B cell (primary cell): ENCODE results near the gene HSPH1. TPM values are rescaled to one million over a fixed set of nuclear protein-coding genes. Genes with fewer than 3 reads are reported as not detected.

Source experiments
- ATAC-seq: fragments of 200-7000 bp; cut with Tn5 transposase; one replicate; pipeline ENCODE4 v1.10.0; 2021; ENCODE audit warnings: low read depth, mild to moderate bottlenecking, moderate number of reproducible peaks, moderate library complexity
- CTCF ChIA-PET: fragments of 350-600 bp; sonication (Branson Sonifier 250); formaldehyde crosslinking; loops from one replicate; lab custom pipeline; 2021; ENCODE audit warnings: antibody characterized with exemption, inconsistent platforms; lab: Charles Lee
- POLR2A ChIA-PET: fragments of 350-600 bp; sonication (Branson Sonifier 250); formaldehyde crosslinking; loops from one replicate; lab custom pipeline; 2021; ENCODE audit warnings: antibody characterized with exemption; lab: Charles Lee
- DNase-seq: peaks from one replicate; pipeline ENCODE4 v3.0.0; 2013
- H2AFZ ChIP-seq: 2 replicates; pipeline ENCODE4 v1.6.1; 2012; ENCODE audit warnings: mild to moderate bottlenecking, low read depth, low read length; ENCODE audit not compliant: insufficient read depth, poor library complexity, severe bottlenecking
- H3K27ac ChIP-seq, 2 donors: 1 replicate in 1 of 2; 2 replicates in 1 of 2; pipeline ENCODE4 v1.5.1; 2012 to 2013; ENCODE audit warnings: low read length in 2 of 2, mild to moderate bottlenecking in 2 of 2, moderate library complexity in 1 of 2
- H3K27me3 ChIP-seq, 4 experiments: fragments of 200-600 bp in 1 of 4; sonication (generic) in 1 of 4; replicated peaks in 1 of 4; 1 replicate in 2 of 4; 2 replicates in 2 of 4; pipeline versions ENCODE4 v1.6.1 to v1.7.0; 2013 to 2016; ENCODE audit warnings: low read length in 3 of 4, mild to moderate bottlenecking in 2 of 4, mixed read lengths in 1 of 4, moderate library complexity in 1 of 4; ENCODE audit not compliant: insufficient read depth in 4 of 4, control insufficient read depth in 3 of 4; ENCODE audit errors: control extremely low read depth in 1 of 4
- H3K36me3 ChIP-seq, 2 experiments: replicated peaks in 1 of 2; 1 replicate in 1 of 2; 2 replicates in 1 of 2; pipeline versions ENCODE4 v1.6.1 to v1.7.1; 2013; ENCODE audit warnings: low read length in 1 of 2; ENCODE audit not compliant: insufficient read depth in 2 of 2, control insufficient read depth in 1 of 2; ENCODE audit errors: control extremely low read depth in 1 of 2, extremely low read depth in 1 of 2
- H3K4me1 ChIP-seq, 2 donors: fragments of 200-600 bp in 1 of 2; sonication (generic) in 1 of 2; 1 replicate in 1 of 2; 2 replicates in 1 of 2; pipeline versions ENCODE4 v1.5.1 to v1.6.1; 2013 to 2017; ENCODE audit warnings: low read length in 2 of 2; ENCODE audit not compliant: control insufficient read depth in 2 of 2, insufficient read depth in 2 of 2
- H3K4me2 ChIP-seq: replicated peaks from 2 replicates; pipeline ENCODE3; 2012; ENCODE audit warnings: mild to moderate bottlenecking, low read depth, low read length; ENCODE audit not compliant: poor library complexity, severe bottlenecking
- H3K4me3 ChIP-seq, 5 experiments: fragments of 200-600 bp in 1 of 5; sonication (generic) in 1 of 5; 1 replicate in 3 of 5; 2 replicates in 2 of 5; pipeline versions ENCODE4 v1.5.1 to v1.7.0; 2011 to 2016; ENCODE audit warnings: low read length in 4 of 5, mild to moderate bottlenecking in 4 of 5, low read depth in 2 of 5, control low read depth in 1 of 5, moderate library complexity in 1 of 5; ENCODE audit not compliant: insufficient read depth in 1 of 5; ENCODE audit errors: control extremely low read depth in 1 of 5, extremely low read depth in 1 of 5
- H3K79me2 ChIP-seq: fragments of 200-600 bp; sonication (generic); one replicate; pipeline ENCODE4 v1.6.0; 2016; ENCODE audit warnings: low read length; ENCODE audit not compliant: control insufficient read depth, insufficient read depth
- H3K9ac ChIP-seq: fragments of 200-600 bp; sonication (generic); 2 replicates; pipeline ENCODE4 v1.6.1; 2017; ENCODE audit warnings: mild to moderate bottlenecking, low read length, moderate library complexity
- H3K9me3 ChIP-seq, 3 donors: one replicate each; pipeline versions ENCODE4 v1.6.1 to v1.7.1; 2013; ENCODE audit warnings: low read length in 2 of 3; ENCODE audit not compliant: control insufficient read depth in 2 of 3, insufficient read depth in 1 of 3; ENCODE audit errors: control extremely low read depth in 1 of 3
- H4K20me1 ChIP-seq: 2 replicates; pipeline ENCODE4 v1.6.0; 2012; ENCODE audit warnings: mild to moderate bottlenecking, low read length; ENCODE audit not compliant: insufficient read depth, control insufficient read depth, poor library complexity, severe bottlenecking
- H3K27ac Mint-ChIP-seq: one replicate; pipeline ENCODE4 v1.8.0; 2021; ENCODE audit warnings: mixed read lengths
- H3K27me3 Mint-ChIP-seq: one replicate; pipeline ENCODE4 v1.8.0; 2021; ENCODE audit warnings: mixed read lengths
- H3K4me1 Mint-ChIP-seq: one replicate; pipeline ENCODE4 v1.8.0; 2021; ENCODE audit warnings: mixed read lengths
- H3K4me3 Mint-ChIP-seq: one replicate; pipeline ENCODE4 v1.8.0; 2021; ENCODE audit warnings: mixed read lengths
- H3K9me3 Mint-ChIP-seq: one replicate; pipeline ENCODE4 v1.8.0; 2022; ENCODE audit warnings: mixed read lengths; ENCODE audit not compliant: insufficient read depth
- EZH2 ChIP-seq: IDR thresholded peaks from 2 replicates; pipeline ENCODE4 v1.6.1; 2012; ENCODE audit warnings: borderline replicate concordance, low read depth, mild to moderate bottlenecking, moderate library complexity, low read length; ENCODE audit not compliant: insufficient read depth, poor library complexity, severe bottlenecking
- WGBS: methylation state at CpG from one replicate; pipeline ENCODE4 v1.1.5; 2013; ENCODE audit warnings: missing lambda C conversion rate; ENCODE audit not compliant: insufficient coverage; 5-methylcytosine and 5-hydroxymethylcytosine counted together
- intact Hi-C: fragments of 100-400 bp; cut with micrococcal nuclease; formaldehyde crosslinking; loops from one replicate; pipeline ENCODE4 v1.10.0; 2022
- polyA plus RNA-seq: library from polyadenylated mRNA; depleted of rRNA; stranded (reverse); fragments of >200 nt; gene quantifications from 2 replicates; pipeline ENCODE4 v1.2.3, GENCODE V29; 2012
- total RNA-seq, 2 donors: library from RNA; stranded (reverse); fragments of 120-200 nt in 1 of 2; gene quantifications; 1 replicate in 1 of 2; 2 replicates in 1 of 2; pipeline versions ENCODE4 v1.2.3 to v1.2.4, GENCODE V29; 2013 to 2022
- TF ChIP-seq, protein P1 (sequence below): fragments of 200-600 bp; IDR thresholded peaks from one replicate; pipeline ENCODE4 v1.8.0; 2022; ENCODE audit warnings: antibody characterized with exemption, mild to moderate bottlenecking

The HSPH1 gene
- total and polyA plus RNA-seq, 2 donors (not counting 1 experiment from before 2014, with no cell fraction given), result 15.4 to 56.4 TPM

DNA sequence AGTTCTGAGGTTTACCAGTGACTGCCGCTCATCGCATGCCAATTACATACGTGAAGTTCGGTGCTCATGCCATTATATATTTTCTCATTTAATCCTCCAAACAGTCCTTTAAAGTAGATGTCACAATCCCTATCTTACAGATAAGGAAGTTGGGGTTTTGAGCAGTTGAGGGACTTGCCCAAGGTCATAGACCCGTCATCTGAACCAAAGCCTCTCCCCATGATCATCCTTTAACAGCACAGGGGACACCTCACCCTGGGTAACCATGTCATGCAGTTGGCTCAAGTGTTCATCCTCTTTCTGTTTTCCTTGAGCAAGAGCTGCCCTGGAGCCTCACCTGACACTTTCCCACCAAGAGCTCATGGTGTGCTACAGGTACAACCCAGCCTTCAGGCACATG, 69.1 kb downstream of the HSPH1 start:
- ChIA-PET CTCF (no interaction called here), POLR2A (no interaction called here)
- peaks cover 4% of the 10 kb centered on the region for H3K4me1 Mint-ChIP-seq
- no peaks in the 10 kb centered on the region for H4K20me1 ChIP-seq
- no peak for TF ChIP-seq EZH2
- no peaks in the 10 kb centered on the region for H3K79me2 ChIP-seq
- no peak overlapping the region for H3K9ac ChIP-seq
- intact Hi-C loops, result no loop called here
- no peak overlapping the region for H3K27ac Mint-ChIP-seq
- no peak overlapping the region for H3K4me3 ChIP-seq
- peaks cover 23% of the 10 kb centered on the region for H3K27me3 Mint-ChIP-seq
- H3K9me3 Mint-ChIP-seq, result no peaks in the 10 kb centered on the region
- no peak overlapping the region for H3K4me3 Mint-ChIP-seq
- ATAC-seq (no peak), DNase-seq (no peak)
- no peak overlapping the region for H3K4me2 ChIP-seq
- no peak overlapping the region for H3K27ac ChIP-seq
- H3K9me3 ChIP-seq, result no peaks in the 10 kb centered on the region
- 80% methylated on average over 1 of the region's 5 CpGs for WGBS
- H2AFZ ChIP-seq, result no peak overlapping the region
- H3K36me3 ChIP-seq, result no peaks in the 10 kb centered on the region
- H3K27me3 ChIP-seq, result peaks cover 0 to 6% (median 3%) of the 10 kb centered on the region in 4 experiments
- H3K4me1 ChIP-seq, result no peaks in the 10 kb centered on the region

DNA sequence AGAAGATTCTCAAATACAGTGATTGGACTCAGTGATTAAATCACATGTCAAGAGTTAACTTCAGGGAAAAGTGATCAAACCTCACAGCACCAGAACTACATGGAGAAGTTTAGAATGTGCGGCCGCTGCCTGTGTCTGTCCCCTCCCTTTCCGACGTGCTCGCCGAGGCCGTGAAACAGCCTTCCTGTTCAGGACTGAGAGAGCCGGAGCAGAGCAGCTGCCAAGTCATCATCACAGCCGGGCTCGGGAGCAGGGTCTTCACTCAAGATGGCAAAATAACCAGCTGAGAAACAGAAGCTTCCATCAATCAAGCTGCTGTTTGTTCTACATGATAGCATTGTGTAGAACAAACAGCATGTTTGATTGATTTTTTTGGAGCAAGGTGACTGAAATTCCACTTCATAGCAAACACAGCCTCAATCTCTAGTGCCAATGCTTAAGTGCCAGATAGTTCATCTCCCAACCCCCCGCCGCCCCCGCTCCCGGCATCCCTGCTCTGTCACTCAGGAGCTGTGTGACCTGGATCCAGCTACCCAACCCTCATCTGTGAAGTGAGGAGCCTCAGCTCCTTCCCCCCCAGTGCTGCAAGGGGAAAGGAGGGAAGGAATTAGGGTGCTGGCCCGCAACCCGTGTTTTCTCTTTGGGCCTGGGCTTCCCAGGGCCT, 70.6 kb downstream of the HSPH1 start:
- Mint-ChIP-seq H3K27ac (no peak overlapping the region), H3K4me3 (no peak overlapping the region), H3K4me1 (peaks cover 4% of the 10 kb centered on the region), H3K27me3 (peaks cover 27% of the 10 kb centered on the region), H3K9me3 (no peaks in the 10 kb centered on the region)
- 41% methylated on average over 11 of the region's 16 CpGs for WGBS
- no peak for TF ChIP-seq EZH2
- TF ChIP-seq, protein P1, sequence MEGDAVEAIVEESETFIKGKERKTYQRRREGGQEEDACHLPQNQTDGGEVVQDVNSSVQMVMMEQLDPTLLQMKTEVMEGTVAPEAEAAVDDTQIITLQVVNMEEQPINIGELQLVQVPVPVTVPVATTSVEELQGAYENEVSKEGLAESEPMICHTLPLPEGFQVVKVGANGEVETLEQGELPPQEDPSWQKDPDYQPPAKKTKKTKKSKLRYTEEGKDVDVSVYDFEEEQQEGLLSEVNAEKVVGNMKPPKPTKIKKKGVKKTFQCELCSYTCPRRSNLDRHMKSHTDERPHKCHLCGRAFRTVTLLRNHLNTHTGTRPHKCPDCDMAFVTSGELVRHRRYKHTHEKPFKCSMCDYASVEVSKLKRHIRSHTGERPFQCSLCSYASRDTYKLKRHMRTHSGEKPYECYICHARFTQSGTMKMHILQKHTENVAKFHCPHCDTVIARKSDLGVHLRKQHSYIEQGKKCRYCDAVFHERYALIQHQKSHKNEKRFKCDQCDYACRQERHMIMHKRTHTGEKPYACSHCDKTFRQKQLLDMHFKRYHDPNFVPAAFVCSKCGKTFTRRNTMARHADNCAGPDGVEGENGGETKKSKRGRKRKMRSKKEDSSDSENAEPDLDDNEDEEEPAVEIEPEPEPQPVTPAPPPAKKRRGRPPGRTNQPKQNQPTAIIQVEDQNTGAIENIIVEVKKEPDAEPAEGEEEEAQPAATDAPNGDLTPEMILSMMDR, result no peak
- Histone ChIP-seq H3K4me3 (no peak overlapping the region), H3K36me3 (no peaks in the 10 kb centered on the region), H3K27ac (no peak overlapping the region), H3K79me2 (no peaks in the 10 kb centered on the region), H3K9ac (no peak overlapping the region), H4K20me1 (no peaks in the 10 kb centered on the region), H3K4me2 (no peak overlapping the region), H3K9me3 (no peaks in the 10 kb centered on the region), H3K27me3 (peaks cover 0 to 6% (median 3%) of the 10 kb centered on the region in 4 experiments), H2AFZ (peak overlapping the region; percentile 62), H3K4me1 (no peaks in the 10 kb centered on the region)
- POLR2A ChIA-PET, result no interaction called here
- CTCF ChIA-PET, result interaction anchor here (1.4 kb wide), 1 partner anchor 47 kb away, joined by 3 read pairs; no protein-coding TSS in a partner anchor
- no peak for ATAC-seq
- DNase-seq, result no peak
- intact Hi-C loops, result no loop called here
